Caco-2 (cell line): ENCODE measurements around the gene COMMD8. TPM values are rescaled to one million over a fixed set of nuclear protein-coding genes. Genes with fewer than 3 reads are reported as not detected.
A peak's percentile ranks its signal among the peaks of the same experiment; 100 is the strongest.
"Not testable (repeated sequence)": the region's sequence is repeated elsewhere in the genome, so short reads cannot be mapped to it uniquely, and the experiment has no call there.

ENCODE experiments used
- BruUV-seq: library from RNA; stranded (reverse); fragments of 400-500 nt; replicated peaks from 2 replicates; lab custom pipeline; 2021; lab: Mats Ljungman, UMichigan
- CTCF ChIA-PET: fragments of 300-600 bp; sonication (Branson Sonifier 250); formaldehyde crosslinking; loops from one replicate; lab custom pipeline; 2022; ENCODE audit warnings: antibody characterized with exemption; lab: Charles Lee
- POLR2A ChIA-PET: fragments of 300-600 bp; sonication (Branson Sonifier 250); formaldehyde crosslinking; loops from one replicate; lab custom pipeline; 2022; ENCODE audit warnings: antibody characterized with exemption; lab: Charles Lee
- DNase-seq, 2 experiments: peaks; one replicate each; pipeline versions ENCODE4 v3.0.0 to v3.0.0-alpha.2; 2020 to 2022
- H3K27me3 ChIP-seq: replicated peaks from 2 replicates; pipeline ENCODE4 v1.6.0; 2011; ENCODE audit warnings: low read length; ENCODE audit not compliant: control insufficient read depth, insufficient read depth
- H3K36me3 ChIP-seq: 2 replicates; pipeline ENCODE4 v1.5.1; 2011; ENCODE audit warnings: low read length; ENCODE audit not compliant: control insufficient read depth, insufficient read depth
- H3K4me1 ChIP-seq: fragments of 250-450 bp; sonication (Bioruptor Pico); 2 replicates; pipeline ENCODE4 v1.5.1; 2020; ENCODE audit warnings: mild to moderate bottlenecking
- H3K4me3 ChIP-seq: 2 replicates; pipeline ENCODE4 v1.5.1; 2011; ENCODE audit warnings: low read depth, mild to moderate bottlenecking, control low read depth, low read length
- H3K9me3 ChIP-seq: fragments of 250-450 bp; sonication (Bioruptor Pico); 2 replicates; pipeline ENCODE4 v1.5.1; 2020; ENCODE audit warnings: mild to moderate bottlenecking, moderate library complexity
- H3K27ac Mint-ChIP-seq: one replicate; pipeline ENCODE4 v1.8.0; 2022; ENCODE audit warnings: mixed read lengths; ENCODE audit not compliant: unreplicated experiment
- H3K27me3 Mint-ChIP-seq: one replicate; pipeline ENCODE4 v1.8.0; 2022; ENCODE audit warnings: mixed read lengths; ENCODE audit not compliant: insufficient read depth, unreplicated experiment
- H3K36me3 Mint-ChIP-seq: one replicate; pipeline ENCODE4 v1.8.0; 2022; ENCODE audit warnings: mild to moderate bottlenecking, mixed read lengths; ENCODE audit not compliant: insufficient read depth, unreplicated experiment
- H3K4me1 Mint-ChIP-seq: one replicate; pipeline ENCODE4 v1.8.0; 2022; ENCODE audit warnings: low read depth, mixed read lengths; ENCODE audit not compliant: unreplicated experiment
- H3K4me3 Mint-ChIP-seq: one replicate; pipeline ENCODE4 v1.8.0; 2022; ENCODE audit warnings: mild to moderate bottlenecking, moderate library complexity, mixed read lengths; ENCODE audit not compliant: unreplicated experiment
- H3K9me3 Mint-ChIP-seq: one replicate; pipeline ENCODE4 v1.8.0; 2022; ENCODE audit warnings: mixed read lengths; ENCODE audit not compliant: unreplicated experiment
- intact Hi-C: fragments of 100-400 bp; cut with micrococcal nuclease; formaldehyde crosslinking; loops from one replicate; pipeline ENCODE4 v1.10.0; 2022; ENCODE audit not compliant: unreplicated experiment
- total RNA-seq: library from RNA; stranded (reverse); gene quantifications from 2 replicates; pipeline ENCODE4 v1.2.3, GENCODE V29; 2022
- TF ChIP-seq, protein P1 (sequence below), 2 experiments: fragments of 200-600 bp in 1 of 2; IDR thresholded peaks; 1 replicate in 1 of 2; 2 replicates in 1 of 2; pipeline versions ENCODE4 v1.5.1 to v1.8.0; 2011 to 2022; ENCODE audit warnings: antibody characterized with exemption in 1 of 2, control low read depth in 1 of 2, inconsistent platforms in 1 of 2, low read depth in 1 of 2, low read length in 1 of 2, mild to moderate bottlenecking in 1 of 2, moderate library complexity in 1 of 2; ENCODE audit not compliant: insufficient read depth in 1 of 2, severe bottlenecking in 1 of 2, unreplicated experiment in 1 of 2

Gene COMMD8
- total RNA-seq, 1 experiment from 2014 or later, result 38.8 TPM

DNA sequence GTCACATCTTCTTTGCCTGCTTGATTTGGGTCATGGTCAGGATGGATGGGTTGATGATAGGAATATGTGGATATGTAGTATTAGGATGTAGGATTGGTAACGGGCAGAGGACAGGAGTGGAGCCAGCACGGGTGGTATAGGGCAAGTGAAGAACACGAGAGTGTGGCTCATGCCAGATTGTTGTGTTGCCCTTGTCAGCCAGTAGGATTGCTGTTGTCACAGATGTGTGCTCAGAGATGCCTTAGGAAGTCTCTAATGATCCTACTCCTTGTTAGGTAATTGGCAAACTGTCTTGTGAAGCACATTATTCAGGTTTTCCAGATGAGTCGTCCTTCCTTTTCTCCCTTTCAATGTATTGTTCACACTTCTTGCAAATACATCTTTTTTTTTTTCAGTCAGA lies 27.0 kb upstream of the COMMD8 start:
- no peaks in the 10 kb centered on the region for H3K36me3 ChIP-seq
- Mint-ChIP-seq H3K27me3 (no peaks in the 10 kb centered on the region), H3K4me3 (no peak overlapping the region), H3K4me1 (no peaks in the 10 kb centered on the region), H3K27ac (no peak overlapping the region), H3K36me3 (no peaks in the 10 kb centered on the region), H3K9me3 (no peaks in the 10 kb centered on the region)
- BruUV-seq, result no TSS peak
- intact Hi-C loops, result loop anchor here (1.0 kb wide), 1 partner anchor 74 kb away; no protein-coding TSS in a partner anchor
- ChIA-PET CTCF (no interaction called here), POLR2A (no interaction called here)
- 0 out of 2 replicates have a peak, but pooled peaks cover 5% of the 10 kb centered on the region for H3K4me1 ChIP-seq
- H3K27me3 ChIP-seq, result no peaks in the 10 kb centered on the region
- no peaks in the 10 kb centered on the region for H3K9me3 ChIP-seq
- TF ChIP-seq, protein P1, sequence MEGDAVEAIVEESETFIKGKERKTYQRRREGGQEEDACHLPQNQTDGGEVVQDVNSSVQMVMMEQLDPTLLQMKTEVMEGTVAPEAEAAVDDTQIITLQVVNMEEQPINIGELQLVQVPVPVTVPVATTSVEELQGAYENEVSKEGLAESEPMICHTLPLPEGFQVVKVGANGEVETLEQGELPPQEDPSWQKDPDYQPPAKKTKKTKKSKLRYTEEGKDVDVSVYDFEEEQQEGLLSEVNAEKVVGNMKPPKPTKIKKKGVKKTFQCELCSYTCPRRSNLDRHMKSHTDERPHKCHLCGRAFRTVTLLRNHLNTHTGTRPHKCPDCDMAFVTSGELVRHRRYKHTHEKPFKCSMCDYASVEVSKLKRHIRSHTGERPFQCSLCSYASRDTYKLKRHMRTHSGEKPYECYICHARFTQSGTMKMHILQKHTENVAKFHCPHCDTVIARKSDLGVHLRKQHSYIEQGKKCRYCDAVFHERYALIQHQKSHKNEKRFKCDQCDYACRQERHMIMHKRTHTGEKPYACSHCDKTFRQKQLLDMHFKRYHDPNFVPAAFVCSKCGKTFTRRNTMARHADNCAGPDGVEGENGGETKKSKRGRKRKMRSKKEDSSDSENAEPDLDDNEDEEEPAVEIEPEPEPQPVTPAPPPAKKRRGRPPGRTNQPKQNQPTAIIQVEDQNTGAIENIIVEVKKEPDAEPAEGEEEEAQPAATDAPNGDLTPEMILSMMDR (IDR thresholded peaks at IDR 0.05; ENCODE audit: insufficient read depth in 1 of 2, low read depth in 1 of 2, low read length in 1 of 2, severe bottlenecking in 1 of 2, unreplicated experiment in 1 of 2), result peak; percentile 36 to 57
- H3K4me3 ChIP-seq, result no peak overlapping the region
- peak; percentile 37 to 47 for DNase-seq

DNA sequence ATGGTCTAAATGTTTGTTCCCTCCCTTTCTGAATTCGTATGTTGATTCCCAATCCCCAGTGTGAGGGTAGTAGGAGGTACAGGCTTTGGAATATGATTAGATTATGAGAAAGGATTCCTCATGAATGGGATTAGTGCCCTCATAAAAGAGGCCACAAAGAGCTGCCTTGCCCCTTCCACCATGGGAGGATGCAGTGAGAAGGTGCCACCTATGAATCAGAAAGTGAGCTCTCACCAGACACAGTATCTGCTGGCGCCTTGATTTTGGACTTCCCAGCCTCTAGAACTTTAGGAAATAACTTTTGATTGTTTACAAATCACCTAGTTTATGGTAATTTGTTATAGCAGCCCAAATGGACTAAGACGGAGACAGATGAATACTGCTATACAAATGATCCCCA lies 25.2 kb upstream of the COMMD8 start:
- H3K9me3 Mint-ChIP-seq, result no peaks in the 10 kb centered on the region
- Histone ChIP-seq H3K36me3 (no peaks in the 10 kb centered on the region), H3K27me3 (no peaks in the 10 kb centered on the region), H3K4me1 (peaks cover 17% of the 10 kb centered on the region), H3K9me3 (no peaks in the 10 kb centered on the region), H3K4me3 (no peak overlapping the region)
- H3K27me3 Mint-ChIP-seq, result no peaks in the 10 kb centered on the region
- no peak overlapping the region for H3K27ac Mint-ChIP-seq
- TF ChIP-seq, protein P1 (IDR thresholded peaks at IDR 0.05; ENCODE audit: insufficient read depth in 1 of 2, low read depth in 1 of 2, low read length in 1 of 2, severe bottlenecking in 1 of 2, unreplicated experiment in 1 of 2), result no peak
- H3K4me3 Mint-ChIP-seq, result no peak overlapping the region
- intact Hi-C loops, result loop anchor here (5.0 kb wide), 1 partner anchor 44 kb away; no protein-coding TSS in a partner anchor
- no TSS peak for BruUV-seq
- POLR2A ChIA-PET, result no interaction called here
- DNase-seq, result no peak
- H3K4me1 Mint-ChIP-seq, result no peaks in the 10 kb centered on the region
- peaks cover 7% of the 10 kb centered on the region for H3K36me3 Mint-ChIP-seq
- CTCF ChIA-PET, result no interaction called here

- H3K4me3 ChIP-seq, H3K27me3 ChIP-seq, DNase-seq, H3K36me3 Mint-ChIP-seq, BruUV-seq, POLR2A ChIA-PET, H3K36me3 ChIP-seq, CTCF ChIA-PET, H3K4me1 Mint-ChIP-seq, H3K9me3 ChIP-seq, H3K9me3 Mint-ChIP-seq, H3K27me3 Mint-ChIP-seq, H3K27ac Mint-ChIP-seq: not testable (repeated sequence)
- H3K4me1 ChIP-seq, result peaks cover 18% of the 10 kb centered on the region
- intact Hi-C loops, result loop anchor here (5.0 kb wide), 1 partner anchor 46 kb away; no protein-coding TSS in a partner anchor
- H3K4me3 Mint-ChIP-seq, result peak overlapping the region; percentile 100
Measured at GRCh38 chr4:47486727-47487126, 23.2 kb upstream of the COMMD8 start.
